HEK293 (cell line): ENCODE data around the gene WDR12.

ENCODE experiments used
- CTCF ChIP-seq: fragments of 450-650 bp; formaldehyde crosslinking; IDR thresholded peaks from 2 replicates; pipeline ENCODE4 v1.5.1; 2016; ENCODE audit warnings: missing biosample characterization, missing genetic modification characterization
- REST ChIP-seq: fragments of 450-650 bp; formaldehyde crosslinking; IDR thresholded peaks from 2 replicates; pipeline ENCODE4 v1.5.1; 2016; ENCODE audit warnings: missing biosample characterization, missing genetic modification characterization
- SP2 ChIP-seq: fragments of 450-650 bp; formaldehyde crosslinking; IDR thresholded peaks from 2 replicates; pipeline ENCODE4 v1.5.1; 2016; ENCODE audit warnings: missing biosample characterization, missing genetic modification characterization
- YY2 ChIP-seq: fragments of 450-650 bp; formaldehyde crosslinking; IDR thresholded peaks from 2 replicates; pipeline ENCODE4 v1.5.1; 2016; ENCODE audit warnings: missing biosample characterization, missing genetic modification characterization
- ZBTB11 ChIP-seq: fragments of 450-650 bp; formaldehyde crosslinking; conservative IDR thresholded peaks from 2 replicates; pipeline ENCODE4 v1.5.1; 2016; ENCODE audit warnings: low read depth, missing biosample characterization, missing genetic modification characterization
- ZFP37 ChIP-seq: fragments of 450-650 bp; formaldehyde crosslinking; IDR thresholded peaks from 2 replicates; pipeline ENCODE4 v1.5.1; 2016; ENCODE audit warnings: missing biosample characterization, missing genetic modification characterization
- ZNF585B ChIP-seq: fragments of 450-650 bp; formaldehyde crosslinking; IDR thresholded peaks from 2 replicates; pipeline ENCODE4 v1.5.1; 2016; ENCODE audit warnings: missing biosample characterization, missing genetic modification characterization
- ZNF629 ChIP-seq: fragments of 450-650 bp; formaldehyde crosslinking; IDR thresholded peaks from 2 replicates; pipeline ENCODE4 v1.5.1; 2017; ENCODE audit warnings: missing biosample characterization, missing genetic modification characterization
- ZNF776 ChIP-seq: fragments of 450-650 bp; formaldehyde crosslinking; IDR thresholded peaks from 2 replicates; pipeline ENCODE4 v1.5.0; 2017; ENCODE audit warnings: missing biosample characterization, missing genetic modification characterization, borderline replicate concordance
- ZSCAN16 ChIP-seq: fragments of 450-650 bp; formaldehyde crosslinking; IDR thresholded peaks from 2 replicates; pipeline ENCODE4 v1.5.1; 2016; ENCODE audit warnings: missing biosample characterization, missing genetic modification characterization

GRCh38 chr2:202911203-202911511, 316 bp downstream of the WDR12 start:
- no peak for TF ChIP-seq CTCF (tag by site-specific recombination)
- no peak for TF ChIP-seq ZSCAN16
- no peak for TF ChIP-seq YY2 (tag by site-specific recombination)
- TF ChIP-seq REST (tag by site-specific recombination): no peak
- TF ChIP-seq ZNF776: no peak
- no peak for TF ChIP-seq ZFP37 (tag by site-specific recombination)
- no peak for TF ChIP-seq ZNF585B (tag by site-specific recombination)
- TF ChIP-seq SP2 (tag by site-specific recombination): no peak
- TF ChIP-seq ZNF629: no peak
- 0 out of 2 replicates have a peak, but pooled peaks have one; percentile 19 for TF ChIP-seq ZBTB11 (tag by site-specific recombination)
